ENCODE data around the gene CIDEA. TPM values are rescaled to one million over a fixed set of nuclear protein-coding genes. Genes with fewer than 3 reads are reported as not detected.
A peak's percentile ranks its signal among the peaks of the same experiment; 100 is the strongest.

Gene CIDEA
- total and polyA plus RNA-seq, 11 donors = 0.35 to 17.1 (median 1.5) TPM; not detected in 3

GRCh38 chr18:12258719-12259705 lies 4.9 kb downstream of the CIDEA start:
- no peaks in the 10 kb centered on the region for H3K9me3 ChIP-seq
- H3K4me3 ChIP-seq = no peak overlapping the region
- peaks cover 0 to 18% (median 8%) of the 10 kb centered on the region in 9 donors for H3K27me3 ChIP-seq
- intact Hi-C loops (cut with DNase I) = no loop called here
- peaks cover 0 to 25% (median 5%) of the 10 kb centered on the region in 12 donors for H3K4me1 ChIP-seq
- DNase-seq (no peak), ATAC-seq (no peak)
- WGBS, 4 donors = 86 to 93% (median 91%) methylated on average over 15 to 29 of the region's 29 CpGs
- no peaks in the 10 kb centered on the region for H3K36me3 ChIP-seq
- no peak overlapping the region for H3K27ac ChIP-seq
- TF ChIP-seq CTCF (IDR thresholded peaks at IDR 0.05) = no peak
- no peak for TF ChIP-seq POLR2A (IDR thresholded peaks at IDR 0.05)

- 82 to 90% (median 86%) methylated on average over 8 of the region's 8 CpGs for WGBS, 4 donors
- TF ChIP-seq CTCF (IDR thresholded peaks at IDR 0.05) (no peak), POLR2A (IDR thresholded peaks at IDR 0.05) (no peak)
- H3K4me1 ChIP-seq = no peaks in the 10 kb centered on the region
- H3K4me3 ChIP-seq = no peak overlapping the region
- intact Hi-C loops (cut with DNase I) = no loop called here
- peak in 1 of 5 donors; percentile 43 for DNase-seq
- H3K9me3 ChIP-seq = no peaks in the 10 kb centered on the region
- H3K36me3 ChIP-seq = no peaks in the 10 kb centered on the region
- no peak for ATAC-seq
- no peak overlapping the region for H3K27ac ChIP-seq
- peaks cover 0 to 4% (median 0%) of the 10 kb centered on the region in 9 donors for H3K27me3 ChIP-seq
Observed at GRCh38 chr18:12262748-12263147, 8.6 kb downstream of the CIDEA start.

- Histone ChIP-seq H3K9me3 (no peaks in the 10 kb centered on the region), H3K27ac (no peak overlapping the region), H3K4me1 (no peaks in the 10 kb centered on the region), H3K27me3 (peaks cover 0 to 4% (median 0%) of the 10 kb centered on the region in 9 donors), H3K4me3 (no peak overlapping the region), H3K36me3 (no peaks in the 10 kb centered on the region)
- TF ChIP-seq CTCF (IDR thresholded peaks at IDR 0.05) (no peak), POLR2A (IDR thresholded peaks at IDR 0.05) (no peak)
- 71 to 81% (median 73%) methylated on average over 2 of the region's 2 CpGs for WGBS, 4 donors
- intact Hi-C loops (cut with DNase I) = no loop called here
- ATAC-seq (no peak), DNase-seq (no peak)
Observed at GRCh38 chr18:12264864-12265263, 10.7 kb downstream of the CIDEA start.

All from heart left ventricle (tissue), 16 donors.